Measurements from ENCODE around the gene TNNC1. TPM values are rescaled to one million over a fixed set of nuclear protein-coding genes. Genes with fewer than 3 reads are reported as not detected.

Gene TNNC1
- 10 to 100 TPM in 3 of 9 donors, 1 to 10 TPM in 6; 1.1 to 42.0 (median 4.4) TPM for total RNA-seq
- polyA plus RNA-seq, result 10 to 100 TPM in 2 of 3 donors, 1 to 10 TPM in 1; 4.2 to 32.7 (median 26.7) TPM
- long read RNA-seq, donor 1, partial matches to known transcripts, result 0 of 4 reads
- long read RNA-seq, donor 1, other reads (novel, unspliced or antisense), result 0 of 4 reads
- long read RNA-seq, donor 2, partial matches to known transcripts, result 0 of 1 reads
- long read RNA-seq, donor 2, other reads (novel, unspliced or antisense), result 0 of 1 reads
- long read RNA-seq, donor 3, result 0 reads
- long read RNA-seq, donor 4, transcript TNNC1-201 (6 exons, 714 nt), result major isoform, 5 of 5 reads
- long read RNA-seq, donor 4, partial matches to known transcripts, result 0 of 5 reads
- long read RNA-seq, donor 4, other reads (novel, unspliced or antisense), result 0 of 5 reads
- long read RNA-seq, donor 5, partial matches to known transcripts, result 0 of 5 reads
- long read RNA-seq, donor 5, other reads (novel, unspliced or antisense), result 1 of 5 reads
- long read RNA-seq, donor 6, result 0 reads
- long read RNA-seq, donor 7, partial matches to known transcripts, result 0 of 4 reads
- long read RNA-seq, donor 7, other reads (novel, unspliced or antisense), result 0 of 4 reads
- long read RNA-seq, donor 8, result 0 reads
- long read RNA-seq, donor 9, result 0 reads
- long read RNA-seq, donor 10, result 0 reads

DNA sequence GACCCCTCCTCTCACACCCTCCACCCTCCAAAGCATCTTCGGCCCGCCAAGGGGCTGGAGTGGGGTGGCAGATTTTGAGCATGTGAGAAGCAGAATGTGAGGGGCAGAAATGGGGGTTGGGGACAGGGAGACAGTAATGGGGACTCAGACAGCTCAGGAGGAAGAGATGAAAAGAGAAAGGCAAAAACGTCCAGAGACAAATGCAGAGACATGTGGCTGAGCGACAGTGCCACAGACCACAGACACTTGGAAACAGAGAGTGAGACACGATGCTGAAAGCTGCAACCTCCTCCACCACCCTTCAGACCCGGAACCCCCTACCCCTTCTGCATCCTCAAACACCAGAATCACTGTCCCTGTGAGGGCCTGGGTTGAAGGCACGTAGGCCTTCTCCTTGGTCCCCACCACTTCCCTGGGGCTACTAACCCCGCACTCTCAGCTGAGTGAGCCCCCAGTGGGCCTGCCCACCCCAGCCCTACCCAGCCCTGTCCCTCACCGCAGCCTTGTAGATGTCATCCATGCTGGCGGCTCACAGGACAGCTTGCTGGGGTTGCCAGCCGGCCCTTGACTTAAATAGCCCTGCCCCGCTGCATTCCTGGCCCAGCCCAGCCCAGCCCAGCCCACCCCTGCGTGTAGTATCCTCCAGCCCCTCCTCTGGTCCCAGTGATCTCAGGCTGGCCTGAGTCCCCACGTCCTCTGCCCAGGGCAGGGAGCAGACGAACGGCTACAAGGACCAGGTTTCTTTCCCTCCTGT, at the start of gene TNNC1:
Gene TNNC1 (minus strand): TSS at position 546 of the 754 bp plus-strand sequence. CDS start 26 bp downstream, at position 520.
- no peak for TF ChIP-seq POLR2A (IDR thresholded peaks at IDR 0.05)
- TF ChIP-seq, protein P1, sequence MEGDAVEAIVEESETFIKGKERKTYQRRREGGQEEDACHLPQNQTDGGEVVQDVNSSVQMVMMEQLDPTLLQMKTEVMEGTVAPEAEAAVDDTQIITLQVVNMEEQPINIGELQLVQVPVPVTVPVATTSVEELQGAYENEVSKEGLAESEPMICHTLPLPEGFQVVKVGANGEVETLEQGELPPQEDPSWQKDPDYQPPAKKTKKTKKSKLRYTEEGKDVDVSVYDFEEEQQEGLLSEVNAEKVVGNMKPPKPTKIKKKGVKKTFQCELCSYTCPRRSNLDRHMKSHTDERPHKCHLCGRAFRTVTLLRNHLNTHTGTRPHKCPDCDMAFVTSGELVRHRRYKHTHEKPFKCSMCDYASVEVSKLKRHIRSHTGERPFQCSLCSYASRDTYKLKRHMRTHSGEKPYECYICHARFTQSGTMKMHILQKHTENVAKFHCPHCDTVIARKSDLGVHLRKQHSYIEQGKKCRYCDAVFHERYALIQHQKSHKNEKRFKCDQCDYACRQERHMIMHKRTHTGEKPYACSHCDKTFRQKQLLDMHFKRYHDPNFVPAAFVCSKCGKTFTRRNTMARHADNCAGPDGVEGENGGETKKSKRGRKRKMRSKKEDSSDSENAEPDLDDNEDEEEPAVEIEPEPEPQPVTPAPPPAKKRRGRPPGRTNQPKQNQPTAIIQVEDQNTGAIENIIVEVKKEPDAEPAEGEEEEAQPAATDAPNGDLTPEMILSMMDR (IDR thresholded peaks at IDR 0.05), result no peak
- H3K36me3 ChIP-seq (replicated peaks in 1 of 2), result peaks cover 0 to 13% of the 10 kb centered on the region in 2 donors
- no peak for DNase-seq
- peak within 1 kb of the TSS in 4 of 5 donors; percentile 63 to 91 (median 78) for H3K27ac ChIP-seq
- intact Hi-C loops (cut with DNase I), result no loop called here
- 68 to 78% (median 75%) methylated on average over 13 to 16 of the region's 16 CpGs for WGBS, 4 donors
- no peaks in the 10 kb centered on the region for H3K27me3 ChIP-seq
- H3K4me3 ChIP-seq, result peak within 1 kb of the TSS in 1 of 4 donors; percentile 89
- no peaks in the 10 kb centered on the region for H3K9me3 ChIP-seq (replicated peaks in 1 of 3)
- H3K4me1 ChIP-seq (replicated peaks in 1 of 2), result peaks cover 5 to 31% of the 10 kb centered on the region in 2 donors

- H3K9me3 ChIP-seq (replicated peaks in 1 of 3), result no peaks in the 10 kb centered on the region
- H3K4me1 ChIP-seq (replicated peaks in 1 of 2), result no peaks in the 10 kb centered on the region
- no peak for DNase-seq
- no peaks in the 10 kb centered on the region for H3K27me3 ChIP-seq
- WGBS, 4 donors, result 93 to 100% (median 96%) methylated on average over 4 to 11 of the region's 11 CpGs
- H3K27ac ChIP-seq, result no peak overlapping the region
- TF ChIP-seq, protein P1 (IDR thresholded peaks at IDR 0.05), result no peak
- TF ChIP-seq POLR2A (IDR thresholded peaks at IDR 0.05), result no peak
- H3K4me3 ChIP-seq, result no peak overlapping the region
- intact Hi-C loops (cut with DNase I), result no loop called here
- peaks cover 0 to 19% of the 10 kb centered on the region in 2 donors for H3K36me3 ChIP-seq (replicated peaks in 1 of 2)
These were observed 49.0 kb upstream of the TNNC1 start for GRCh38 chr3:52502808-52503350.

- intact Hi-C loops (cut with DNase I), result no loop called here
- DNase-seq, result no peak
- Histone ChIP-seq H3K36me3 (replicated peaks in 1 of 2) (peaks cover 0 to 19% of the 10 kb centered on the region in 2 donors), H3K27me3 (no peaks in the 10 kb centered on the region), H3K9me3 (replicated peaks in 1 of 3) (no peaks in the 10 kb centered on the region), H3K4me1 (replicated peaks in 1 of 2) (no peaks in the 10 kb centered on the region), H3K4me3 (no peak overlapping the region), H3K27ac (no peak overlapping the region)
- no peak for TF ChIP-seq POLR2A (IDR thresholded peaks at IDR 0.05)
- TF ChIP-seq, protein P1 (IDR thresholded peaks at IDR 0.05), result no peak
- 81 to 89% (median 86%) methylated on average over 10 to 11 of the region's 11 CpGs for WGBS, 4 donors
These were observed 48.2 kb upstream of the TNNC1 start for GRCh38 chr3:52502001-52502400.

Measured in adrenal gland (tissue), 19 donors.